H1 (cell line): ENCODE data around the gene TGFBRAP1. TPM values are rescaled to one million over a fixed set of nuclear protein-coding genes. Genes with fewer than 3 reads are reported as not detected.

Experiments used
- CTCF ChIA-PET: fragments of 300-600 bp; sonication (Branson Sonifier 250); formaldehyde crosslinking; loops from one replicate; lab custom pipeline; 2021; ENCODE audit not compliant: partially characterized antibody; lab: Charles Lee
- POLR2A ChIA-PET: fragments of 300-600 bp; sonication (Branson Sonifier 250); formaldehyde crosslinking; loops from one replicate; lab custom pipeline; 2021; ENCODE audit warnings: inconsistent platforms; ENCODE audit not compliant: partially characterized antibody; lab: Charles Lee
- DNase-seq, 2 experiments: peaks; one replicate each; pipeline versions ENCODE4 v3.0.0 to v3.0.0-alpha.2; 2010 to 2022; ENCODE audit warnings: low spot score in 2 of 2, low read depth in 1 of 2, mixed read lengths in 1 of 2
- FAIRE-seq: peaks from 2 replicates; lab custom pipeline; 2011; peaks lifted over from hg19 to GRCh38; lab: Jason Lieb, UNC
- H2AFZ ChIP-seq: 2 replicates; pipeline ENCODE4 v1.8.1; 2012; ENCODE audit warnings: low read length, inconsistent platforms
- H2AK5ac ChIP-seq: 2 replicates; pipeline ENCODE4 v1.6.1; 2013; ENCODE audit warnings: low read depth, low read length
- H2BK120ac ChIP-seq: replicated peaks from 2 replicates; pipeline ENCODE3; 2013; ENCODE audit warnings: low read depth, low read length, inconsistent platforms
- H2BK12ac ChIP-seq: 2 replicates; pipeline ENCODE4 v1.6.1; 2013; ENCODE audit warnings: low read depth, low read length
- H2BK15ac ChIP-seq: 2 replicates; pipeline ENCODE4 v1.6.1; 2013; ENCODE audit warnings: low read length
- H2BK20ac ChIP-seq: 2 replicates; pipeline ENCODE4 v1.6.1; 2013; ENCODE audit warnings: low read length
- H2BK5ac ChIP-seq: 2 replicates; pipeline ENCODE4 v1.6.1; 2013; ENCODE audit warnings: low read depth, low read length
- H3K14ac ChIP-seq: 2 replicates; pipeline ENCODE4 v1.6.1; 2013; ENCODE audit warnings: inconsistent platforms; ENCODE audit not compliant: insufficient read length
- H3K18ac ChIP-seq: 2 replicates; pipeline ENCODE4 v1.6.1; 2013; ENCODE audit warnings: low read length; ENCODE audit errors: extremely low read depth
- H3K23ac ChIP-seq: 2 replicates; pipeline ENCODE4 v1.6.1; 2013; ENCODE audit warnings: inconsistent platforms; ENCODE audit not compliant: insufficient read length
- H3K23me2 ChIP-seq: 2 replicates; pipeline ENCODE4 v1.6.1; 2013; ENCODE audit warnings: low read depth, low read length
- H3K27ac ChIP-seq: 2 replicates; pipeline ENCODE4 v1.6.1; 2011; ENCODE audit warnings: low read depth, low read length, inconsistent platforms
- H3K27me3 ChIP-seq, 4 experiments: replicated peaks in 1 of 4; 1 replicate in 1 of 4; 2 replicates in 3 of 4; pipeline versions ENCODE4 v1.6.1 to v1.8.1; 2011 to 2013; ENCODE audit warnings: low read length in 3 of 4, mild to moderate bottlenecking in 3 of 4, inconsistent platforms in 2 of 4, mixed read lengths in 2 of 4, moderate library complexity in 1 of 4; ENCODE audit not compliant: control insufficient read depth in 3 of 4, insufficient read depth in 3 of 4; ENCODE audit errors: extremely low read depth in 1 of 4
- H3K36me3 ChIP-seq, 4 experiments: 2 replicates each; pipeline versions ENCODE4 v1.6.1 to v1.8.1; 2011 to 2013; ENCODE audit warnings: mild to moderate bottlenecking in 4 of 4, low read length in 3 of 4, moderate library complexity in 2 of 4, control low read depth in 1 of 4, inconsistent platforms in 1 of 4; ENCODE audit not compliant: insufficient read depth in 4 of 4, control insufficient read depth in 2 of 4
- H3K4ac ChIP-seq: replicated peaks from 2 replicates; pipeline ENCODE3; 2013; ENCODE audit warnings: low read length, low read depth, mixed read lengths, inconsistent platforms; ENCODE audit not compliant: insufficient read length
- H3K4me1 ChIP-seq, 4 experiments: replicated peaks in 1 of 4; 1 replicate in 1 of 4; 2 replicates in 3 of 4; pipeline versions ENCODE4 v1.6.1 to v1.8.1; 2011 to 2013; ENCODE audit warnings: low read length in 3 of 4, inconsistent platforms in 2 of 4, mixed read lengths in 1 of 4; ENCODE audit not compliant: insufficient read depth in 4 of 4, control insufficient read depth in 3 of 4
- H3K4me2 ChIP-seq, 2 experiments: 2 replicates each; pipeline versions ENCODE4 v1.6.1 to v1.8.1; 2011 to 2013; ENCODE audit warnings: low read depth in 2 of 2, low read length in 2 of 2, control low read depth in 1 of 2, inconsistent platforms in 1 of 2, mild to moderate bottlenecking in 1 of 2; ENCODE audit not compliant: insufficient read depth in 1 of 2
- H3K4me3 ChIP-seq, 4 experiments: fragments of 200-600, 300-600 bp in 1 of 4; sonication (generic), shearing (Covaris generic), sonication (Bioruptor Twin) in 1 of 4; 2 replicates each; pipeline versions ENCODE4 v1.5.1 to v1.8.1; 2011 to 2016; ENCODE audit warnings: low read length in 4 of 4, low read depth in 3 of 4, control low read depth in 2 of 4, inconsistent platforms in 2 of 4, mild to moderate bottlenecking in 2 of 4, mixed read lengths in 1 of 4, moderate library complexity in 1 of 4; ENCODE audit not compliant: insufficient read depth in 2 of 4; ENCODE audit errors: extremely low read depth in 1 of 4
- H3K56ac ChIP-seq: replicated peaks from 2 replicates; pipeline ENCODE3; 2013; ENCODE audit warnings: low read depth, mild to moderate bottlenecking, mixed read lengths, low read length, inconsistent platforms; ENCODE audit not compliant: insufficient read length
- H3K79me1 ChIP-seq: 2 replicates; pipeline ENCODE4 v1.6.1; 2013; ENCODE audit warnings: low read depth, low read length, control low read depth
- H3K79me2 ChIP-seq, 2 experiments: 2 replicates each; pipeline versions ENCODE4 v1.6.1 to v1.8.1; 2012 to 2013; ENCODE audit warnings: low read length in 2 of 2, mild to moderate bottlenecking in 2 of 2, inconsistent platforms in 1 of 2; ENCODE audit not compliant: insufficient read depth in 2 of 2, control insufficient read depth in 1 of 2
- H3K9ac ChIP-seq, 4 experiments: replicated peaks in 1 of 4; 1 replicate in 1 of 4; 2 replicates in 3 of 4; pipeline versions ENCODE4 v1.6.1 to v1.8.1; 2011 to 2013; ENCODE audit warnings: low read depth in 3 of 4, low read length in 3 of 4, control low read depth in 2 of 4, mild to moderate bottlenecking in 2 of 4, moderate library complexity in 2 of 4, inconsistent platforms in 1 of 4; ENCODE audit errors: extremely low read depth in 1 of 4
- H3K9me3 ChIP-seq, 2 experiments: 2 replicates each; pipeline versions ENCODE4 v1.6.1 to v1.8.1; 2012 to 2013; ENCODE audit warnings: mild to moderate bottlenecking in 2 of 2, moderate library complexity in 2 of 2, control low read depth in 1 of 2, inconsistent platforms in 1 of 2, low read depth in 1 of 2, low read length in 1 of 2, mixed read lengths in 1 of 2; ENCODE audit not compliant: insufficient read depth in 2 of 2
- H4K20me1 ChIP-seq, 2 experiments: replicated peaks in 1 of 2; 2 replicates each; pipeline versions ENCODE3 to v1.8.1; 2011 to 2013; ENCODE audit warnings: inconsistent platforms in 2 of 2, low read length in 2 of 2, mild to moderate bottlenecking in 1 of 2; ENCODE audit not compliant: insufficient read depth in 2 of 2, control insufficient read depth in 1 of 2
- H4K5ac ChIP-seq: 2 replicates; pipeline ENCODE4 v1.6.1; 2013; ENCODE audit warnings: low read length, low read depth, mixed read lengths, inconsistent platforms; ENCODE audit not compliant: insufficient read length
- H4K8ac ChIP-seq: 2 replicates; pipeline ENCODE4 v1.8.0; 2013; ENCODE audit warnings: mild to moderate bottlenecking, moderate library complexity, low read length, inconsistent platforms; ENCODE audit not compliant: insufficient read depth; ENCODE audit errors: extremely low read depth
- H4K91ac ChIP-seq: replicated peaks from 2 replicates; pipeline ENCODE3; 2013; ENCODE audit warnings: low read length, mixed read lengths, inconsistent platforms; ENCODE audit not compliant: insufficient read length
- ASH2L ChIP-seq: fragments of 200-600, 300-600 bp; sonication (generic); IDR thresholded peaks from one replicate; pipeline ENCODE4 v1.7.1; 2017; ENCODE audit warnings: low read length
- BACH1 ChIP-seq: IDR thresholded peaks from 2 replicates; pipeline ENCODE4 v1.6.1; 2012; ENCODE audit warnings: low read length, improper control_type of control experiment
- BRCA1 ChIP-seq: IDR thresholded peaks from 2 replicates; pipeline ENCODE4 v1.6.1; 2012; ENCODE audit warnings: low read depth, low read length, improper control_type of control experiment
- CTBP2 ChIP-seq: IDR thresholded peaks from 2 replicates; pipeline ENCODE4 v1.7.0; 2011; ENCODE audit warnings: borderline replicate concordance, mild to moderate bottlenecking, moderate library complexity, mixed read lengths, low read length; ENCODE audit not compliant: insufficient read depth, insufficient read length
- CTCF ChIP-seq, 3 experiments: IDR thresholded peaks; 1 replicate in 2 of 3; 2 replicates in 1 of 3; pipeline versions ENCODE4 v1.5.1 to v1.6.1; 2011; ENCODE audit warnings: low read length in 3 of 3, mild to moderate bottlenecking in 3 of 3, inconsistent platforms in 2 of 3, low read depth in 1 of 3, moderate library complexity in 1 of 3; ENCODE audit not compliant: insufficient read depth in 1 of 3; ENCODE audit errors: control extremely low read depth in 1 of 3
- FOSL1 ChIP-seq: IDR thresholded peaks from 2 replicates; pipeline ENCODE4 v1.6.1; 2011; ENCODE audit warnings: mild to moderate bottlenecking, low read depth, low read length, moderate library complexity; ENCODE audit not compliant: insufficient read depth
- JUND ChIP-seq: IDR thresholded peaks from 2 replicates; pipeline ENCODE4 v1.6.1; 2011; ENCODE audit warnings: mild to moderate bottlenecking, improper control_type of control experiment, low read length
- KDM1A ChIP-seq: fragments of 200-600, 300-600 bp; sonication (generic); IDR thresholded peaks from 2 replicates; pipeline ENCODE4 v1.7.1; 2016; ENCODE audit warnings: mild to moderate bottlenecking, low read length, borderline replicate concordance
- PHF8 ChIP-seq: fragments of 200-600 bp; sonication (generic); conservative IDR thresholded peaks from 2 replicates; pipeline ENCODE4 v1.7.1; 2012; ENCODE audit warnings: low read depth, mild to moderate bottlenecking, inconsistent platforms, low read length, moderate library complexity
- POU5F1 ChIP-seq: IDR thresholded peaks from 2 replicates; pipeline ENCODE4 v1.6.1; 2011; ENCODE audit warnings: low read depth, mild to moderate bottlenecking, low read length, moderate library complexity
- TAF1 ChIP-seq: IDR thresholded peaks from 2 replicates; pipeline ENCODE4 v1.6.1; 2011; ENCODE audit warnings: mild to moderate bottlenecking, low read depth, low read length
- TBP ChIP-seq: IDR thresholded peaks from 2 replicates; pipeline ENCODE4 v1.6.1; 2011; ENCODE audit warnings: low read depth, low read length, improper control_type of control experiment
- WGBS, 2 experiments: shearing (Covaris generic) in 1 of 2; methylation state at CpG; one replicate each; pipeline versions ENCODE4 v1.1.6 to v1.1.7; 2013 to 2015; ENCODE audit warnings: low lambda C conversion rate in 2 of 2, mixed read lengths in 2 of 2, inconsistent platforms in 1 of 2, low coverage in 1 of 2, missing lambda C conversion rate in 1 of 2; ENCODE audit not compliant: insufficient replicate concordance in 2 of 2, insufficient coverage in 1 of 2, insufficient read length in 1 of 2; ENCODE audit errors: extremely low coverage in 1 of 2, missing lambda C conversion rate in 1 of 2; 5-methylcytosine and 5-hydroxymethylcytosine counted together
- polyA plus RNA-seq, 7 experiments: library from polyadenylated mRNA; depleted of rRNA in 3 of 7; stranded (reverse) in 5 of 7; unstranded in 2 of 7; fragments of >200 nt in 5 of 7; fragments of 200-250 nt in 2 of 7; gene quantifications; 1 replicate in 5 of 7; 2 replicates in 1 of 7; 4 replicates in 1 of 7; pipeline versions ENCODE4 v1.2.1 to v1.2.3, GENCODE V29; 2011 to 2013; ENCODE audit warnings: missing spikeins in 2 of 7, mixed read lengths in 2 of 7
- total RNA-seq: library from RNA; stranded (reverse); fragmentation: NEBNext Ultra II Directional; extraction: Animal tissue kit (Norgen Biotek cat#: 25700); gene quantifications from 2 replicates; pipeline ENCODE4 v1.2.1, GENCODE V29; 2021

The TGFBRAP1 gene
- total and polyA plus RNA-seq, 2 of the 8 experiments (the other 6 are each of a cell fraction or from before 2014, with no cell fraction given), result 11.2 to 20.2 TPM

- H2BK5ac ChIP-seq, result no peak overlapping the region
- H2BK12ac ChIP-seq, result no peak overlapping the region
- H3K4me3 ChIP-seq, result no peak overlapping the region
- H3K27me3 ChIP-seq, result no peaks in the 10 kb centered on the region
- CTCF ChIA-PET, result interaction anchor here (0.8 to 6.6 kb wide), 2 partner anchors 80 to 147 kb away, joined by 3 to 67 read pairs; no protein-coding TSS in a partner anchor
- H3K4me1 ChIP-seq, result no peaks in the 10 kb centered on the region; a peak in 2 of 7 replicates
- DNase-seq, result no peak
- no peaks in the 10 kb centered on the region for H3K23me2 ChIP-seq
- no peak overlapping the region for H2AFZ ChIP-seq
- H4K8ac ChIP-seq, result no peak overlapping the region
- H3K27ac ChIP-seq, result no peak overlapping the region
- H4K91ac ChIP-seq, result no peak overlapping the region
- H3K9ac ChIP-seq, result no peak overlapping the region
- no peaks in the 10 kb centered on the region for H4K20me1 ChIP-seq
- H3K36me3 ChIP-seq, result peaks cover 0 to 16% (median 0%) of the 10 kb centered on the region in 4 experiments; a peak in 4 of 8 replicates
- H2BK20ac ChIP-seq, result no peak overlapping the region
- H4K5ac ChIP-seq, result no peak overlapping the region
- H3K18ac ChIP-seq, result no peak overlapping the region
- H3K79me2 ChIP-seq, result no peaks in the 10 kb centered on the region
- POLR2A ChIA-PET, result interaction anchor here (0.6 to 1.8 kb wide), 2 partner anchors 11 to 25 kb away, joined by 3 to 6 read pairs; partner anchors contain the start of gene FHL2
- FAIRE-seq, result no peak
- H3K9me3 ChIP-seq, result no peaks in the 10 kb centered on the region
- H2BK15ac ChIP-seq, result no peak overlapping the region
- H3K79me1 ChIP-seq, result no peaks in the 10 kb centered on the region
- no peak overlapping the region for H2BK120ac ChIP-seq
- H2AK5ac ChIP-seq, result no peak overlapping the region
- H3K14ac ChIP-seq, result no peak overlapping the region
- H3K56ac ChIP-seq, result no peak overlapping the region
- no peak overlapping the region for H3K4ac ChIP-seq
- H3K23ac ChIP-seq, result no peak overlapping the region
- no peak overlapping the region for H3K4me2 ChIP-seq
- 93% methylated on average over 9 of the region's 9 CpGs; no CpG with 5 or more reads in 1 of the 2 experiments for WGBS, 2 experiments
- TF ChIP-seq FOSL1 (no peak), TBP (no peak), TAF1 (no peak), BRCA1 (no peak), CTBP2 (no peak), BACH1 (no peak), PHF8 (no peak), ASH2L (no peak), KDM1A (no peak), JUND (no peak), CTCF (IDR thresholded peaks at IDR 0.05; ENCODE audit: control extremely low read depth in 1 of 3, insufficient read depth in 1 of 3, low read depth in 1 of 3, low read length in 3 of 3) (no peak), POU5F1 (no peak)
These were observed 43.8 kb upstream of the TGFBRAP1 start for GRCh38 chr2:105373344-105373781.
